ENCODE results near the gene STYXL1.
"Not testable (repeated sequence)": the region's sequence is repeated elsewhere in the genome, so short reads cannot be mapped to it uniquely, and the experiment has no call there.

The STYXL1 gene

GRCh38 chr7:76065016-76065612 is 17.3 kb upstream of the STYXL1 start:
- no peak for DNase-seq (ENCODE audit: low read depth, low spot score)

GRCh38 chr7:76064208-76064970 is 16.6 kb upstream of the STYXL1 start:
- no peak for DNase-seq (ENCODE audit: low read depth, low spot score)

DNA sequence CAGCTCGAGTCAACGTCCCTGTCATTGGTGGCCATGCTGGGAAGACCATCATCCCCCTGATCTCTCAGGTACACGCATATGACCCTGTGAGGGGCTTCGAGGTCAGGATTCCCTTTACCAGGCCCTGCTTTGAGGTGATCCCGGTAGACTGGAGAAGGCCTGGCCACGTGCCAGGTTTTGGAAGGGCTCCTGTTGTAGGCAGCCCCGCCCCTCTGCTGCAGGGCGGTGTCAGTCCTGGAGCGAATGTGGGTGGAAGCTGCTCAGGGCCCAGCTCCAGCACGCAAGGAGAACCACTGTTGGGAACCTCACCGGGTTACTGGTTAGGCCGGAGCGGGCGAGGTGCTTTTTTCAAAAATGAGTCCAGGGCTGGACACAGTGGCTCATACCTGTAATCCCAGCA is 15.7 kb upstream of the STYXL1 start:
- DNase-seq (ENCODE audit: low read depth, low spot score): no peak

GRCh38 chr7:76063114-76063513 is 15.3 kb upstream of the STYXL1 start:
- no peak for DNase-seq (ENCODE audit: low read depth, low spot score)

DNA sequence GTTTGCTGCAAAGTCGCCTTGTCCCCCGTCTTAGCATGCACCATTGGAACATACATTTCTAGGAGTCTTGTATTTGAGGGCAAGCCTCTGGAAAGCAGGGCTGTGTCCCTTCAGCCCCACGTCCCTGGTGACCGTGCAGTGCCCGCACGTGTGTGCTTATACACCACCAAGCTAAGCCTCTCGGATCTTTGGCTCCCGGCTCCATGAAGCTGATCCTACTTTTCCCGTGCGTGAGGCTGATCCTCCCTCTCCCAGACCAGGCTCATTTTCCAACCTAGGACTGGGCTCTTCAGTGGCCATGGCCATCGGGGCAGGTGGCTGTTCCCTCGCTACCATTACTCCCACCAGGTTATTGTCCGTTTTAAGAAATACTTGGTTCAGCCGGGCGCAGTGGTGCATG is 14.5 kb upstream of the STYXL1 start:
- DNase-seq (ENCODE audit: low read depth, low spot score): no peak

GRCh38 chr7:76060842-76061241 is 13.0 kb upstream of the STYXL1 start:
- DNase-seq (ENCODE audit: low read depth, low spot score): no peak

- not testable (repeated sequence) for DNase-seq (ENCODE audit: low read depth, low spot score)
Measured at GRCh38 chr7:76058745-76059144, 10.9 kb upstream of the STYXL1 start.

GRCh38 chr7:76057813-76058145 is 10.0 kb upstream of the STYXL1 start:
- no peak for DNase-seq (ENCODE audit: low read depth, low spot score)

- no peak for DNase-seq (ENCODE audit: low read depth, low spot score)
Measured at GRCh38 chr7:76057103-76057812, 9.5 kb upstream of the STYXL1 start.

GRCh38 chr7:76056241-76056640 is 8.4 kb upstream of the STYXL1 start:
- DNase-seq (ENCODE audit: low read depth, low spot score): no peak

DNA sequence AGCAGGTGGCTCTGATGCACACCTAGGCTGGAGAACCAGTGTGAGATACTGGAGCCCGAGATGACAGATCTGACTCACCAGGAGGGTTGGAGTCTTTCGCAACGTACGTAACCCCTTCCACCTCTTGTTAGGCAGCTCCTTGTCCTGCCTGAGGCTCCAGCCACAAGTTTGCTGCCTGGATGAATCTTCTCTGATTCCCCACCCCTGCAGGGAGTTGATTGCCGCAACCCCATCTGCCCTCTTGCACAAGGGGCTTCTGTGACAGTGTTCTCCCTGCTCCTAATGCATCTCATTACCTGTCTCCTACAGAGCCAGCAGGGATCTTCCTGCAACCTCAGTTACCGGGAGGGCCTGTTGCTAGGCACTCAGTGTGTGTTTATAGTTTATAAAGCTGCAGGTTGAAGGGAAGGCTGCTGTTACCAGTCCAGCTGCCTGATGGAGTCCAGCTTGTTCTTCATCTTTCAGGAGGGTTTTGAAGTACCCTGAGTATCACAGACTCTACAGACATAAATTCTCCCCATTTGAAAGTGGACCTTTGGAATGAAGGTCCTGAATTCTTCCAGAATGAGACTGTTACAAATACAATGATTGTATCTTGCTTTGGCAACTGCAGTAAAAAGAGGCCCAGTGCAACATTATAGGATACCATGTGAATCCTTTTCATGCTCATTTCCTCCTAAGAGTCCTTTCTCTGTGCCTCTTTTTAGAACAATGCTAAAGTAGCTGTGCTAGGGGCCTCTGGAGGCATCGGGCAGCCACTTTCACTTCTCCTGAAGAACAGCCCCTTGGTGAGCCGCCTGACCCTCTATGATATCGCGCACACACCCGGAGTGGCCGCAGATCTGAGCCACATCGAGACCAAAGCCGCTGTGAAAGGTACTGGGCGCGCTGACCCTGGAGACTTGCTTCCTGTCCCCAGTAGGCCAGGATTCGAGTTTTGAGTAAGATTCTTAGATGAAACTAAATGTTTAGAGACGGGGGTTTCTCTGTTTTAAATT is 6.6 kb upstream of the STYXL1 start:
- no peak for DNase-seq (ENCODE audit: low read depth, low spot score)

- no peak for DNase-seq (ENCODE audit: low read depth, low spot score)
Measured at GRCh38 chr7:76053461-76053860, 5.7 kb upstream of the STYXL1 start.

GRCh38 chr7:76052681-76053080 is 4.9 kb upstream of the STYXL1 start:
- not testable (repeated sequence) for DNase-seq (ENCODE audit: low read depth, low spot score)

DNA sequence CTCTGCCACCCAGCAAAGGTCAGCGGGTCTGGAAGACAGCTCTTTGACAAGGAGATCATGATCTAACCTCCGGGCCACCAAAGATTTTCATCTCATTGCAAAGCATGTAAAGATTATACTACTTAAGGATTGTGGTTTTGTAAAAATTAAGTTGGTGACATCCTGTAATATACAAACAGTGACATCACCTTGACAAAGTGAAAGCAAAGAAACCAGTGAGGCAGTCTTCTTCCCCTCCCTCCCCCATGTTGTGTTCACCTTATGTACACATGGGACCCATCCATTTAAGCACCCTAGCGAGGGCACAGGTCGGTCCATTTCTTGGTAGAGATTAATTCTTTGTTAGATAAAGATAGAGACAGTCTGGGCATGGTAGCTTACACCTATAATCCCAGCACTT is 4.0 kb upstream of the STYXL1 start:
- no peak for DNase-seq (ENCODE audit: low read depth, low spot score)

- no peak for DNase-seq (ENCODE audit: low read depth, low spot score)
Measured at GRCh38 chr7:76050545-76050944, 2.7 kb upstream of the STYXL1 start.

DNA sequence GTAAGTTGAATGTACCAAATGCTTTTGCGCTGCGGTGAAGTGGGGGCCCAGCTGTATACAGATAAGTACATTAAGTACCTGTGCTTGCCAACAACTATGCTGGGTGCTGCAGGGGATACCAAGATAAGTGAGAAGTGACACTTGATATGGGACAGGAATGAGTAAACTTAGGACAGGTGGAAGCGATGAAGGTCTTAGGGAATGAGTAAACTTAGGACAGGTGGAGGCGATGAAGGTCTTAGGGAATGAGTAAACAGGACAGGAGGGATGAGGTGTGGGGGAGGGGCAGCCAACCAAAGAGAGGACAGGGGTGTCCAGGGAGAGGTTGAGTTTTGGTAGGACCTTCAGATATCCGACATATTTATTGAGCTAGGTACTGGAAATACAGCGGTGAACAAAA is 1.5 kb upstream of the STYXL1 start:
- no peak for DNase-seq (ENCODE audit: low read depth, low spot score)

DNA sequence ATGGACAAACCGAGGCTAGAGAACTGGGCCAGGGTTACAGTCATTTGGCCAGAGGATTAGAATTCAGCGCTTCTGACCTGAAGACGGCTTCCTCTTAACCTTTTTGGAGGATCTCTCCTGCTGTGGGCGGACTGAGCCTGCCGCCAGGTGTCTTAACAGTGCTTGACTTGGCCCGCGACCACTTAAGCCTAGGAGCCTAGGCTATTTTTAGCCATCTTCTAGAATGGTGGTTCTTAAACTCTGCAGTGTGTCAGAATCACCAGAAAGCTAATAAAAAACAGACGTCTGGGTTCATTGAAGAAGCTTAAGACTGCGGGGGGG is 828 bp upstream of the STYXL1 start:
- DNase-seq (ENCODE audit: low read depth, low spot score): no peak

GRCh38 chr7:76047305-76047810 is 442 bp downstream of the STYXL1 start:
- no peak for DNase-seq (ENCODE audit: low read depth, low spot score)

- no peak for DNase-seq (ENCODE audit: low read depth, low spot score)
Measured at GRCh38 chr7:76044375-76044865, 3.4 kb downstream of the STYXL1 start.

- no peak for DNase-seq (ENCODE audit: low read depth, low spot score)
Measured at GRCh38 chr7:76040126-76040525, 7.7 kb downstream of the STYXL1 start.

DNA sequence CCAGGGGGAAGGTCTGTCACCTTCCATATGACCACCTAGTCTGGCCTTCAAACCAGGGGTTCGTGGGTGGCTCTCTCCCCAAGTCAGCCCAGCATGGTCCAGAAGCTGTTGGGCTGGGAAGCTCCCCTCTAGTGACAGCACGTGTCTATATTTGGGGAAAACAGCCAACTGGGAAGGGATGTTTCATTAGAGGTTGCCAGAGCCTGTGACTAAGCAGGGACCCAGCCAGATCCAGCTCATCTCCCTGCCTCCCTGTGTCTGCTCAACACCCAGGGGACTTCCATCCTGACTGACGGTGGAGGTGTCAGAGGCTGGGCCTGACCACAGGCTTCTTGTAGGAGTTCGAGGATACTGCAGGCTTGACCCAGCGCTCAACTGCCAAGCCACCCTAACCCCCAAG is 10.5 kb downstream of the STYXL1 start:
- DNase-seq (ENCODE audit: low read depth, low spot score): no peak

- DNase-seq (ENCODE audit: low read depth, low spot score): no peak
Measured at GRCh38 chr7:76031964-76032363, 15.8 kb downstream of the STYXL1 start.
